HepG2 (cell line): ENCODE data around the gene USP43. TPM values are rescaled to one million over a fixed set of nuclear protein-coding genes. Genes with fewer than 3 reads are reported as not detected.

Experiments
- ARID5B ChIP-seq: IDR thresholded peaks from 2 replicates; pipeline ENCODE4 v1.4.0; 2020; ENCODE audit warnings: mild to moderate bottlenecking, missing genetic modification reagents
- ARNT2 ChIP-seq: sonication (generic); formaldehyde crosslinking; IDR thresholded peaks from 2 replicates; pipeline ENCODE4 v1.8.0; 2022; ENCODE audit warnings: mild to moderate bottlenecking, low read depth, missing genetic modification reagents, moderate library complexity
- ATF7 ChIP-seq, 2 experiments: fragments of 450-650 bp in 1 of 2; sonication (generic) in 1 of 2; formaldehyde crosslinking in 1 of 2; IDR thresholded peaks; 2 replicates each; pipeline versions ENCODE4 v1.4.0 to v1.6.1; 2016 to 2020; ENCODE audit warnings: antibody characterized with exemption in 1 of 2, mild to moderate bottlenecking in 1 of 2, missing genetic modification reagents in 1 of 2
- FOXA1 ChIP-seq, 2 experiments: fragments of 450-650 bp in 1 of 2; sonication (generic) in 1 of 2; formaldehyde crosslinking in 1 of 2; IDR thresholded peaks; 2 replicates each; pipeline versions ENCODE4 v1.4.0 to v1.6.1; 2016 to 2020; ENCODE audit warnings: missing genetic modification reagents in 1 of 2
- ISX ChIP-seq: sonication (generic); formaldehyde crosslinking; conservative IDR thresholded peaks from 2 replicates; pipeline ENCODE4 v1.5.0; 2020; ENCODE audit warnings: missing genetic modification reagents
- JUND ChIP-seq: sonication (generic); formaldehyde crosslinking; IDR thresholded peaks from 2 replicates; pipeline ENCODE4 v1.8.0; 2022; ENCODE audit warnings: mild to moderate bottlenecking, missing genetic modification reagents
- MYPOP ChIP-seq: sonication (generic); formaldehyde crosslinking; IDR thresholded peaks from 2 replicates; pipeline ENCODE4 v1.8.1; 2023; ENCODE audit warnings: mild to moderate bottlenecking, moderate library complexity, missing genetic modification reagents
- SIX4 ChIP-seq: sonication (generic); formaldehyde crosslinking; IDR thresholded peaks from 2 replicates; pipeline ENCODE4 v1.4.0; 2020; ENCODE audit warnings: missing genetic modification reagents
- SOX5 ChIP-seq: IDR thresholded peaks from 2 replicates; pipeline ENCODE4 v1.6.1; 2016; ENCODE audit warnings: borderline replicate concordance
- TP53 ChIP-seq: sonication (generic); formaldehyde crosslinking; conservative IDR thresholded peaks from 2 replicates; pipeline ENCODE4 v1.4.0; 2020; ENCODE audit warnings: missing genetic modification reagents
- ZBTB3 ChIP-seq: sonication (generic); formaldehyde crosslinking; IDR thresholded peaks from 2 replicates; pipeline ENCODE4 v1.4.0; 2020; ENCODE audit warnings: low read depth, mild to moderate bottlenecking, moderate library complexity, missing genetic modification reagents, borderline replicate concordance
- ZNF20 ChIP-seq: sonication (generic); formaldehyde crosslinking; IDR thresholded peaks from 2 replicates; pipeline ENCODE4 v1.4.0; 2020; ENCODE audit warnings: mild to moderate bottlenecking, moderate library complexity, missing genetic modification reagents
- ZNF318 ChIP-seq: sonication (generic); formaldehyde crosslinking; IDR thresholded peaks from 2 replicates; pipeline ENCODE4 v1.4.0; 2020; ENCODE audit warnings: mild to moderate bottlenecking, missing genetic modification reagents
- ZNF414 ChIP-seq: sonication (generic); formaldehyde crosslinking; IDR thresholded peaks from 2 replicates; pipeline ENCODE4 v1.5.0; 2020; ENCODE audit warnings: missing genetic modification reagents
- ZNF564 ChIP-seq: sonication (generic); formaldehyde crosslinking; IDR thresholded peaks from 2 replicates; pipeline ENCODE4 v1.8.1; 2023; ENCODE audit warnings: mild to moderate bottlenecking, missing genetic modification reagents
- polyA plus RNA-seq, 8 experiments: library from polyadenylated mRNA; depleted of rRNA in 3 of 8; stranded (reverse) in 7 of 8; unstranded in 1 of 8; fragments of >200 nt; fragmentation: Illumina TruSeq in 4 of 8; extraction: Trizol in 4 of 8; gene quantifications; 2 replicates each; pipeline versions ENCODE4 v1.2.1 to v1.2.3, GENCODE V29; 2011 to 2016; ENCODE audit warnings: low read depth in 4 of 8, missing spikeins in 1 of 8, mixed read lengths in 1 of 8; ENCODE audit not compliant: insufficient read depth in 1 of 8
- total RNA-seq, 5 experiments: library from RNA; depleted of rRNA; stranded (reverse); fragments of >200 nt; fragmentation: Illumina TruSeq; extraction: Trizol; gene quantifications; 2 replicates each; pipeline ENCODE4 v1.2.3, GENCODE V29; 2016; ENCODE audit warnings: low read depth in 1 of 5

Gene USP43
- total and polyA plus RNA-seq, 2 of the 13 experiments (the other 11 are each of a cell fraction or from before 2014, with no cell fraction given): 1.6 to 2.2 TPM

GRCh38 chr17:9645851-9646545, 681 bp downstream of the USP43 start (continued):
- TF ChIP-seq ZNF20 (CRISPR knock-in tag) (no peak), ZNF318 (CRISPR knock-in tag) (no peak), ZNF414 (CRISPR knock-in tag) (no peak), ZNF564 (CRISPR knock-in tag) (no peak), SOX5 (CRISPR knock-in tag) (no peak), FOXA1 (IDR thresholded peaks at IDR 0.05) (no peak), FOXA1 (CRISPR knock-in tag; IDR thresholded peaks at IDR 0.05) (no peak), TP53 (no peak), ZBTB3 (CRISPR knock-in tag) (no peak), ISX (CRISPR knock-in tag) (no peak), SIX4 (CRISPR knock-in tag) (no peak), MYPOP (CRISPR knock-in tag) (peak; percentile 92), JUND (no peak), ATF7 (IDR thresholded peaks at IDR 0.05) (no peak), ATF7 (CRISPR knock-in tag; IDR thresholded peaks at IDR 0.05) (no peak), ARID5B (peak; percentile 47; the same call in 1 of the 2 replicates), ARNT2 (CRISPR knock-in tag) (no peak)
